Neutrophil (primary cell): ENCODE results near the gene CFAP61.

Experiments used
- H3K27ac ChIP-seq: fragments of 200-600 bp; sonication (generic); 2 replicates; pipeline ENCODE4 v1.5.1; 2016; ENCODE audit warnings: mild to moderate bottlenecking, moderate library complexity
- H3K27me3 ChIP-seq: fragments of 200-600 bp; sonication (generic); 2 replicates; pipeline ENCODE4 v1.6.0; 2016; ENCODE audit warnings: mild to moderate bottlenecking
- H3K36me3 ChIP-seq: fragments of 200-600 bp; sonication (generic); 2 replicates; pipeline ENCODE4 v1.5.1; 2017
- H3K4me1 ChIP-seq, 2 experiments: fragments of 200-600 bp in 1 of 2; sonication (generic) in 1 of 2; 1 replicate in 1 of 2; 2 replicates in 1 of 2; pipeline versions ENCODE4 v1.5.1 to v1.6.1; 2013 to 2016; ENCODE audit warnings: low read depth in 1 of 2, low read length in 1 of 2, mild to moderate bottlenecking in 1 of 2, moderate library complexity in 1 of 2; ENCODE audit not compliant: control insufficient read depth in 1 of 2, insufficient read depth in 1 of 2
- H3K4me3 ChIP-seq, 2 experiments: fragments of 200-600 bp in 1 of 2; sonication (generic) in 1 of 2; 1 replicate in 1 of 2; 2 replicates in 1 of 2; pipeline ENCODE4 v1.5.1; 2013 to 2016; ENCODE audit warnings: low read depth in 1 of 2, low read length in 1 of 2, mild to moderate bottlenecking in 1 of 2, moderate library complexity in 1 of 2
- H3K9me3 ChIP-seq: fragments of 200-600 bp; sonication (generic); 2 replicates; pipeline ENCODE4 v1.5.1; 2016
- CTCF ChIP-seq: fragments of 200-600 bp; sonication (generic); IDR thresholded peaks from 2 replicates; pipeline ENCODE4 v1.5.1; 2016; ENCODE audit warnings: antibody characterized with exemption

CFAP61 gene

GRCh38 chr20:20095114-20095872 lies 43.0 kb downstream of the CFAP61 start:
- H3K4me1 ChIP-seq: no peaks in the 10 kb centered on the region
- H3K4me3 ChIP-seq: no peak overlapping the region
- no peaks in the 10 kb centered on the region for H3K9me3 ChIP-seq
- no peak overlapping the region for H3K27ac ChIP-seq
- H3K27me3 ChIP-seq: peaks cover 7% of the 10 kb centered on the region
- H3K36me3 ChIP-seq: no peaks in the 10 kb centered on the region
- TF ChIP-seq CTCF: no peak

GRCh38 chr20:20096421-20096820 lies 44.1 kb downstream of the CFAP61 start:
- Histone ChIP-seq H3K27ac (no peak overlapping the region), H3K4me1 (no peaks in the 10 kb centered on the region), H3K36me3 (no peaks in the 10 kb centered on the region), H3K4me3 (no peak overlapping the region), H3K27me3 (peaks cover 7% of the 10 kb centered on the region), H3K9me3 (no peaks in the 10 kb centered on the region)
- TF ChIP-seq CTCF: no peak

GRCh38 chr20:20100881-20101280 lies 48.5 kb downstream of the CFAP61 start:
- Histone ChIP-seq H3K4me1 (no peaks in the 10 kb centered on the region), H3K27ac (no peak overlapping the region), H3K36me3 (no peaks in the 10 kb centered on the region), H3K9me3 (no peaks in the 10 kb centered on the region), H3K27me3 (peaks cover 14% of the 10 kb centered on the region), H3K4me3 (no peak overlapping the region)
- no peak for TF ChIP-seq CTCF

GRCh38 chr20:20102163-20102562 lies 49.8 kb downstream of the CFAP61 start:
- Histone ChIP-seq H3K27me3 (peaks cover 26% of the 10 kb centered on the region), H3K4me1 (no peaks in the 10 kb centered on the region), H3K4me3 (no peak overlapping the region), H3K27ac (no peak overlapping the region), H3K9me3 (no peaks in the 10 kb centered on the region), H3K36me3 (no peaks in the 10 kb centered on the region)
- no peak for TF ChIP-seq CTCF

- H3K36me3 ChIP-seq: no peaks in the 10 kb centered on the region
- no peak overlapping the region for H3K4me3 ChIP-seq
- H3K27me3 ChIP-seq: peaks cover 32% of the 10 kb centered on the region
- no peaks in the 10 kb centered on the region for H3K9me3 ChIP-seq
- TF ChIP-seq CTCF: no peak
- no peak overlapping the region for H3K27ac ChIP-seq
- H3K4me1 ChIP-seq: no peaks in the 10 kb centered on the region
Observed at GRCh38 chr20:20102716-20103258, 50.5 kb downstream of the CFAP61 start.
